Right cardiac atrium (tissue), 5 donors: Measurements from ENCODE around the gene NHERF2. TPM values are rescaled to one million over a fixed set of nuclear protein-coding genes. Genes with fewer than 3 reads are reported as not detected.

Experiments used
- ATAC-seq, 2 donors: fragments of 200-7000 bp; cut with Tn5 transposase; one replicate each; pipeline versions ENCODE4 v1.8.0 to v1.9.1; 2020; ENCODE audit warnings: moderate library complexity in 2 of 2, mild to moderate bottlenecking in 1 of 2
- DNase-seq, 3 donors: peaks; one replicate each; pipeline ENCODE4 v3.0.0-alpha.2; 2020
- H3K27ac ChIP-seq: one replicate; pipeline ENCODE4 v1.5.1; 2013; ENCODE audit warnings: mild to moderate bottlenecking, low read length, control low read depth, moderate library complexity
- H3K27me3 ChIP-seq: one replicate; pipeline ENCODE4 v1.6.1; 2013; ENCODE audit not compliant: control insufficient read depth, insufficient read depth
- H3K4me1 ChIP-seq: one replicate; pipeline ENCODE4 v1.6.1; 2013; ENCODE audit warnings: low read length; ENCODE audit not compliant: control insufficient read depth, insufficient read depth
- H3K4me3 ChIP-seq: one replicate; pipeline ENCODE4 v1.5.1; 2013; ENCODE audit warnings: low read length, control low read depth
- H3K9me3 ChIP-seq: one replicate; pipeline ENCODE4 v1.6.1; 2013; ENCODE audit warnings: low read length; ENCODE audit not compliant: control insufficient read depth
- WGBS: extraction: QIAGEN DNeasy Blood & Tissue Kit; methylation state at CpG from one replicate; pipeline ENCODE4 v1.1.7; 2013; 5-methylcytosine and 5-hydroxymethylcytosine counted together
- intact Hi-C, 4 donors: fragments of 100-400 bp; cut with DNase I; formaldehyde crosslinking; loops; one replicate each; pipeline versions ENCODE4 v1.11.0 to v1.14.0; 2022 to 2023
- polyA plus RNA-seq: library from polyadenylated mRNA; stranded (reverse); fragments of 200-250 nt; gene quantifications from one replicate; pipeline ENCODE4 v1.2.3, GENCODE V29; 2013
- total RNA-seq, 4 donors: library from RNA; stranded (reverse); fragmentation: NEBNext Ultra II Directional; extraction: Animal tissue kit (Norgen Biotek cat#: 25700); gene quantifications; one replicate each; pipeline ENCODE4 v1.2.1, GENCODE V29; 2021
- donor health status: healthy with polysubstance abuse.
- donor health status: DM: no; HTN: yes; CAD: no.
- donor health status: DM: no; HTN: no; CAD: no.
- donor health status: DM: no; HTN: yes; CAD: no; lungs with severe emphysema.
- donor health status: DM: yes; HTN: yes; CAD: no.

Gene NHERF2
- total and polyA plus RNA-seq, 5 donors = 131 to 257 (median 177) TPM

- H3K4me1 ChIP-seq = peaks cover 2% of the 10 kb centered on the region
These were observed 25.7 kb upstream of the NHERF2 start for GRCh38 chr16:2001035-2001434.

GRCh38 chr16:2001456-2002355 is 25.0 kb upstream of the NHERF2 start:
- H3K4me1 ChIP-seq = peaks cover 2% of the 10 kb centered on the region
- DNase-seq = peak in 2 of 3 donors; percentile 47 to 51
- H3K9me3 ChIP-seq = no peaks in the 10 kb centered on the region
- WGBS = 94% methylated on average over 53 of the region's 53 CpGs
- H3K4me3 ChIP-seq = no peak overlapping the region
- H3K27me3 ChIP-seq = no peaks in the 10 kb centered on the region
- intact Hi-C loops = loop anchor here in 1 of 4 donors (5.0 kb wide), 1 partner anchor 151 kb away; no protein-coding TSS in a partner anchor
- ATAC-seq = no peak
- no peak overlapping the region for H3K27ac ChIP-seq

More at GRCh38 chr16:2001035-2001434, 25.7 kb upstream of the NHERF2 start:
- DNase-seq (peak in 2 of 3 donors; percentile 40 to 50), ATAC-seq (no peak)
- 94% methylated on average over 19 of the region's 19 CpGs for WGBS
- H3K27ac ChIP-seq = no peak overlapping the region
- no peak overlapping the region for H3K4me3 ChIP-seq
- H3K27me3 ChIP-seq = no peaks in the 10 kb centered on the region
- intact Hi-C loops = loop anchor here in 1 of 4 donors (5.0 kb wide), 1 partner anchor 151 kb away; no protein-coding TSS in a partner anchor
- no peaks in the 10 kb centered on the region for H3K9me3 ChIP-seq

- ATAC-seq (no peak), DNase-seq (peak in 1 of 3 donors; percentile 65)
- 90% methylated on average over 47 of the region's 47 CpGs for WGBS
- no peaks in the 10 kb centered on the region for H3K9me3 ChIP-seq
- no peak overlapping the region for H3K4me3 ChIP-seq
- peaks cover 4% of the 10 kb centered on the region for H3K4me1 ChIP-seq
- H3K27ac ChIP-seq = no peak overlapping the region
- no peaks in the 10 kb centered on the region for H3K27me3 ChIP-seq
- intact Hi-C loops = loop anchor here in 1 of 4 donors (5.0 kb wide), 1 partner anchor 150 kb away; no protein-coding TSS in a partner anchor
These were observed 24.1 kb upstream of the NHERF2 start for GRCh38 chr16:2002406-2003230.

- no peak for DNase-seq
- H3K4me1 ChIP-seq = peaks cover 8% of the 10 kb centered on the region
These were observed 23.4 kb upstream of the NHERF2 start for GRCh38 chr16:2003231-2003826.

GRCh38 chr16:2003827-2004641 is 22.7 kb upstream of the NHERF2 start:
- Histone ChIP-seq H3K4me3 (no peak overlapping the region), H3K4me1 (peaks cover 12% of the 10 kb centered on the region), H3K27ac (no peak overlapping the region), H3K27me3 (no peaks in the 10 kb centered on the region), H3K9me3 (no peaks in the 10 kb centered on the region)
- ATAC-seq (peak; percentile 80 to 82), DNase-seq (peak; percentile 92 to 97 (median 96))
- intact Hi-C loops = loop anchor here in 1 of 4 donors (5.0 kb wide), 1 partner anchor 148 kb away; no protein-coding TSS in a partner anchor
- 27% methylated on average over 36 of the region's 36 CpGs for WGBS

More at GRCh38 chr16:2003231-2003826, 23.4 kb upstream of the NHERF2 start:
- H3K27ac ChIP-seq = no peak overlapping the region
- WGBS = 81% methylated on average over 8 of the region's 8 CpGs
- intact Hi-C loops = loop anchor here in 1 of 4 donors (5.0 kb wide), 1 partner anchor 149 kb away; no protein-coding TSS in a partner anchor
- no peaks in the 10 kb centered on the region for H3K27me3 ChIP-seq
- H3K4me3 ChIP-seq = no peak overlapping the region
- no peak for ATAC-seq
- no peaks in the 10 kb centered on the region for H3K9me3 ChIP-seq

GRCh38 chr16:2004795-2005517 is 21.7 kb upstream of the NHERF2 start:
- H3K27me3 ChIP-seq = no peaks in the 10 kb centered on the region
- intact Hi-C loops = loop anchor here in 1 of 4 donors (5.0 kb wide), 1 partner anchor 147 kb away; no protein-coding TSS in a partner anchor
- peaks cover 12% of the 10 kb centered on the region for H3K4me1 ChIP-seq
- ATAC-seq (no peak), DNase-seq (peak in 2 of 3 donors; percentile 55 to 62)
- H3K27ac ChIP-seq = no peak overlapping the region
- 81% methylated on average over 34 of the region's 34 CpGs for WGBS
- no peaks in the 10 kb centered on the region for H3K9me3 ChIP-seq
- no peak overlapping the region for H3K4me3 ChIP-seq

GRCh38 chr16:2005646-2006045 is 21.1 kb upstream of the NHERF2 start:
- no peak overlapping the region for H3K4me3 ChIP-seq
- peaks cover 14% of the 10 kb centered on the region for H3K4me1 ChIP-seq
- ATAC-seq = no peak
- WGBS = 75% methylated on average over 21 of the region's 21 CpGs
- peak in 2 of 3 donors; percentile 60 to 61 for DNase-seq
- no peaks in the 10 kb centered on the region for H3K9me3 ChIP-seq
- no peak overlapping the region for H3K27ac ChIP-seq
- intact Hi-C loops = no loop called here
- H3K27me3 ChIP-seq = no peaks in the 10 kb centered on the region

GRCh38 chr16:2006317-2006716 is 20.4 kb upstream of the NHERF2 start:
- DNase-seq (peak in 1 of 3 donors; percentile 41), ATAC-seq (no peak)
- intact Hi-C loops = no loop called here
- Histone ChIP-seq H3K9me3 (no peaks in the 10 kb centered on the region), H3K27ac (no peak overlapping the region), H3K4me3 (no peak overlapping the region), H3K4me1 (peaks cover 14% of the 10 kb centered on the region), H3K27me3 (no peaks in the 10 kb centered on the region)
- 89% methylated on average over 8 of the region's 8 CpGs for WGBS

- Histone ChIP-seq H3K4me3 (no peak overlapping the region), H3K4me1 (peaks cover 14% of the 10 kb centered on the region), H3K27ac (no peak overlapping the region), H3K9me3 (no peaks in the 10 kb centered on the region), H3K27me3 (no peaks in the 10 kb centered on the region)
- intact Hi-C loops = no loop called here
- WGBS = 75% methylated on average over 16 of the region's 16 CpGs
- ATAC-seq (no peak), DNase-seq (peak in 1 of 3 donors; percentile 53)
These were observed 19.4 kb upstream of the NHERF2 start for GRCh38 chr16:2007081-2007836.
